SK-N-MC (cell line): Measurements from ENCODE around the gene FBXL14.

Source experiments
- EZH2 ChIP-seq: fragments of 200-600 bp; sonication (generic); IDR thresholded peaks from one replicate; pipeline ENCODE4 v1.6.1; 2017; ENCODE audit warnings: antibody characterized with exemption
- POLR2AphosphoS5 ChIP-seq: IDR thresholded peaks from 2 replicates; pipeline ENCODE4 v1.6.1; 2012; ENCODE audit warnings: mild to moderate bottlenecking, low read depth, low read length, borderline replicate concordance

- no peak for TF ChIP-seq EZH2
- no peak for TF ChIP-seq POLR2AphosphoS5
Measured at GRCh38 chr12:1591543-1591942, 2.8 kb downstream of the FBXL14 start.
